CD14-positive monocyte (primary cell): ENCODE results near the gene RBM19. TPM values are rescaled to one million over a fixed set of nuclear protein-coding genes. Genes with fewer than 3 reads are reported as not detected.

Experiments
- DNase-seq, 3 donors: peaks; one replicate each; pipeline ENCODE4 v3.0.0-alpha.2; 2011 to 2022
- H2AFZ ChIP-seq: 2 replicates; pipeline ENCODE4 v1.6.0; 2012; ENCODE audit warnings: mild to moderate bottlenecking, low read depth, low read length, inconsistent platforms; ENCODE audit not compliant: insufficient read depth, poor library complexity, severe bottlenecking
- H3K27ac ChIP-seq, 2 donors: 1 replicate in 1 of 2; 2 replicates in 1 of 2; pipeline ENCODE4 v1.5.1; 2012 to 2013; ENCODE audit warnings: low read length in 2 of 2, control low read depth in 1 of 2, inconsistent platforms in 1 of 2, low read depth in 1 of 2, mild to moderate bottlenecking in 1 of 2
- H3K27me3 ChIP-seq, 2 donors: one replicate each; pipeline versions ENCODE4 v1.6.0 to v1.6.1; 2011 to 2013; ENCODE audit warnings: low read length in 2 of 2; ENCODE audit not compliant: control insufficient read depth in 2 of 2, insufficient read depth in 2 of 2
- H3K36me3 ChIP-seq, 2 donors: replicated peaks in 1 of 2; 1 replicate in 1 of 2; 2 replicates in 1 of 2; pipeline versions ENCODE4 v1.5.1 to v1.6.1; 2012 to 2013; ENCODE audit warnings: low read length in 2 of 2, control low read depth in 1 of 2, inconsistent platforms in 1 of 2, mild to moderate bottlenecking in 1 of 2; ENCODE audit not compliant: insufficient read depth in 2 of 2, control insufficient read depth in 1 of 2
- H3K4me1 ChIP-seq, 2 donors: 1 replicate in 1 of 2; 2 replicates in 1 of 2; pipeline versions ENCODE4 v1.5.1 to v1.6.1; 2012 to 2013; ENCODE audit warnings: low read length in 2 of 2, control low read depth in 1 of 2, inconsistent platforms in 1 of 2, mild to moderate bottlenecking in 1 of 2, moderate library complexity in 1 of 2; ENCODE audit not compliant: insufficient read depth in 2 of 2, control insufficient read depth in 1 of 2
- H3K4me2 ChIP-seq: replicated peaks from 2 replicates; pipeline ENCODE3; 2012; ENCODE audit warnings: low read length, moderate library complexity, mild to moderate bottlenecking; ENCODE audit not compliant: poor library complexity, severe bottlenecking; ENCODE audit errors: extremely low read depth
- H3K4me3 ChIP-seq, 3 experiments: fragments of 200-600 bp in 1 of 3; sonication (generic) in 1 of 3; replicated peaks in 1 of 3; 1 replicate in 2 of 3; 2 replicates in 1 of 3; pipeline ENCODE4 v1.5.1; 2011 to 2013; ENCODE audit warnings: low read length in 3 of 3, mild to moderate bottlenecking in 3 of 3, control low read depth in 2 of 3, low read depth in 2 of 3, inconsistent platforms in 1 of 3, moderate library complexity in 1 of 3
- H3K79me2 ChIP-seq: 2 replicates; pipeline ENCODE4 v1.6.0; 2012; ENCODE audit warnings: mild to moderate bottlenecking, control low read depth, inconsistent platforms, low read length, moderate library complexity; ENCODE audit not compliant: insufficient read depth
- H3K9ac ChIP-seq: 2 replicates; pipeline ENCODE4 v1.6.0; 2017; ENCODE audit warnings: low read length, mild to moderate bottlenecking; ENCODE audit not compliant: insufficient read depth, poor library complexity, severe bottlenecking
- H3K9me3 ChIP-seq, 2 donors: replicated peaks in 1 of 2; 1 replicate in 1 of 2; 2 replicates in 1 of 2; pipeline versions ENCODE4 v1.5.1 to v1.6.1; 2012 to 2013; ENCODE audit warnings: low read length in 2 of 2, control low read depth in 1 of 2; ENCODE audit not compliant: control insufficient read depth in 1 of 2, insufficient read depth in 1 of 2
- H4K20me1 ChIP-seq: 2 replicates; pipeline ENCODE4 v1.6.0; 2012; ENCODE audit warnings: mild to moderate bottlenecking, low read length, control low read depth, moderate library complexity; ENCODE audit not compliant: insufficient read depth
- H3K27ac Mint-ChIP-seq, 7 donors: one replicate each; pipeline ENCODE4 v1.8.0; 2020; ENCODE audit warnings: mild to moderate bottlenecking in 7 of 7, mixed read lengths in 7 of 7, moderate library complexity in 6 of 7, inconsistent platforms in 2 of 7
- H3K27me3 Mint-ChIP-seq, 3 donors: one replicate each; pipeline ENCODE4 v1.8.0; 2021 to 2022; ENCODE audit warnings: low read depth in 3 of 3, mild to moderate bottlenecking in 3 of 3, mixed read lengths in 3 of 3, moderate library complexity in 3 of 3, inconsistent platforms in 1 of 3
- H3K36me3 Mint-ChIP-seq, 2 donors: one replicate each; pipeline ENCODE4 v1.8.0; 2020; ENCODE audit warnings: mixed read lengths in 2 of 2, inconsistent platforms in 1 of 2, mild to moderate bottlenecking in 1 of 2
- H3K4me1 Mint-ChIP-seq: one replicate; pipeline ENCODE4 v1.8.0; 2020; ENCODE audit warnings: mild to moderate bottlenecking, mixed read lengths
- H3K4me3 Mint-ChIP-seq, 2 donors: one replicate each; pipeline ENCODE4 v1.8.0; 2020; ENCODE audit warnings: mild to moderate bottlenecking in 2 of 2, mixed read lengths in 2 of 2, moderate library complexity in 1 of 2
- H3K9me3 Mint-ChIP-seq, 7 donors: one replicate each; pipeline ENCODE4 v1.8.0; 2020 to 2022; ENCODE audit warnings: mixed read lengths in 7 of 7, mild to moderate bottlenecking in 6 of 7, moderate library complexity in 6 of 7, inconsistent platforms in 2 of 7
- WGBS: methylation state at CpG from one replicate; pipeline ENCODE4 v1.1.5; 2013; ENCODE audit warnings: missing lambda C conversion rate; ENCODE audit not compliant: insufficient coverage; 5-methylcytosine and 5-hydroxymethylcytosine counted together
- intact Hi-C, 2 donors: fragments of 100-400 bp; cut with micrococcal nuclease; formaldehyde crosslinking; loops; one replicate each; pipeline versions ENCODE4 v1.15.0 to v1.15.1; 2023
- polyA plus RNA-seq, 3 donors: library from polyadenylated mRNA; depleted of rRNA in 1 of 3; unstranded in 2 of 3; stranded (reverse) in 1 of 3; fragments of 300-500 nt in 2 of 3; fragments of >200 nt in 1 of 3; fragmentation: Illumina TruSeq in 2 of 3; gene quantifications; 1 replicate in 2 of 3; 2 replicates in 1 of 3; pipeline ENCODE4 v1.2.3, GENCODE V29; 2012 to 2021
- TF ChIP-seq, protein P1 (sequence below): fragments of 200-600 bp; IDR thresholded peaks from one replicate; pipeline ENCODE4 v1.8.0; 2022; ENCODE audit warnings: antibody characterized with exemption, mild to moderate bottlenecking

The RBM19 gene
- polyA plus RNA-seq, 3 donors: 2.1 to 30.4 (median 2.2) TPM

DNA sequence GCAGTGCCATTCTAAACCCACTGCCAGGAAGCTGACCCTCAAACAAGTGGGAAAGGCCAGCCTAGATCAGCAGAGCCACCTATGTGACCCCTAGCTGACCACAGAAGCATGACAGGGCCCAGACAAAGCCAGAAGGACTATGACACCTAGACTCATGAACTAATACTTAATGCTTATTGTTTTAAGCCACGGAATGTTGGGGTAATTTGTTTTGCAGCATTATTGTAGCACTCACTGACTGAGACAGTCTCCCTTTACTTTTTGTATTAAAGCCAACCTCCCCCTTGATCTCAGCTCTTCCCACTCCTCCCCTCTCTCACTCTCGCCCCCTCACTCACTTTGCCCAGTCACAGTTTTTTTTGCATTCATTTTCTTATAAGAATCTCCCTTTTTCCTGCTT, 186.4 kb downstream of the RBM19 start:
- H2AFZ ChIP-seq: no peak overlapping the region
- H3K27ac ChIP-seq: no peak overlapping the region
- Mint-ChIP-seq H3K4me3 (no peak overlapping the region), H3K27ac (no peak overlapping the region), H3K27me3 (peaks cover 6 to 18% (median 13%) of the 10 kb centered on the region in 3 donors), H3K36me3 (no peaks in the 10 kb centered on the region), H3K4me1 (no peaks in the 10 kb centered on the region), H3K9me3 (peaks cover 0 to 5% (median 2%) of the 10 kb centered on the region in 7 donors)
- H3K79me2 ChIP-seq: no peaks in the 10 kb centered on the region
- WGBS: 80% methylated on average over 1 of the region's 2 CpGs
- H3K4me1 ChIP-seq: no peaks in the 10 kb centered on the region
- no peak overlapping the region for H3K4me2 ChIP-seq
- H3K9me3 ChIP-seq: no peaks in the 10 kb centered on the region
- DNase-seq: no peak
- H4K20me1 ChIP-seq: no peaks in the 10 kb centered on the region
- H3K36me3 ChIP-seq: no peaks in the 10 kb centered on the region
- H3K4me3 ChIP-seq: no peak overlapping the region
- TF ChIP-seq, protein P1, sequence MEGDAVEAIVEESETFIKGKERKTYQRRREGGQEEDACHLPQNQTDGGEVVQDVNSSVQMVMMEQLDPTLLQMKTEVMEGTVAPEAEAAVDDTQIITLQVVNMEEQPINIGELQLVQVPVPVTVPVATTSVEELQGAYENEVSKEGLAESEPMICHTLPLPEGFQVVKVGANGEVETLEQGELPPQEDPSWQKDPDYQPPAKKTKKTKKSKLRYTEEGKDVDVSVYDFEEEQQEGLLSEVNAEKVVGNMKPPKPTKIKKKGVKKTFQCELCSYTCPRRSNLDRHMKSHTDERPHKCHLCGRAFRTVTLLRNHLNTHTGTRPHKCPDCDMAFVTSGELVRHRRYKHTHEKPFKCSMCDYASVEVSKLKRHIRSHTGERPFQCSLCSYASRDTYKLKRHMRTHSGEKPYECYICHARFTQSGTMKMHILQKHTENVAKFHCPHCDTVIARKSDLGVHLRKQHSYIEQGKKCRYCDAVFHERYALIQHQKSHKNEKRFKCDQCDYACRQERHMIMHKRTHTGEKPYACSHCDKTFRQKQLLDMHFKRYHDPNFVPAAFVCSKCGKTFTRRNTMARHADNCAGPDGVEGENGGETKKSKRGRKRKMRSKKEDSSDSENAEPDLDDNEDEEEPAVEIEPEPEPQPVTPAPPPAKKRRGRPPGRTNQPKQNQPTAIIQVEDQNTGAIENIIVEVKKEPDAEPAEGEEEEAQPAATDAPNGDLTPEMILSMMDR: no peak
- intact Hi-C loops: no loop called here
- no peak overlapping the region for H3K9ac ChIP-seq
- no peaks in the 10 kb centered on the region for H3K27me3 ChIP-seq

- Mint-ChIP-seq H3K36me3 (no peaks in the 10 kb centered on the region), H3K4me1 (no peaks in the 10 kb centered on the region), H3K27me3 (peaks cover 6 to 18% (median 13%) of the 10 kb centered on the region in 3 donors), H3K4me3 (no peak overlapping the region), H3K27ac (no peak overlapping the region), H3K9me3 (peaks cover 0 to 5% (median 2%) of the 10 kb centered on the region in 7 donors)
- H4K20me1 ChIP-seq: no peaks in the 10 kb centered on the region
- no peaks in the 10 kb centered on the region for H3K4me1 ChIP-seq
- no peaks in the 10 kb centered on the region for H3K79me2 ChIP-seq
- TF ChIP-seq, protein P1: no peak
- no peaks in the 10 kb centered on the region for H3K9me3 ChIP-seq
- H3K4me2 ChIP-seq: no peak overlapping the region
- intact Hi-C loops: no loop called here
- no peaks in the 10 kb centered on the region for H3K36me3 ChIP-seq
- H3K4me3 ChIP-seq: no peak overlapping the region
- no peak overlapping the region for H3K27ac ChIP-seq
- 57% methylated on average over 5 of the region's 12 CpGs for WGBS
- H3K27me3 ChIP-seq: no peaks in the 10 kb centered on the region
- no peak for DNase-seq
- H2AFZ ChIP-seq: no peak overlapping the region
- H3K9ac ChIP-seq: no peak overlapping the region
These were observed 187.5 kb downstream of the RBM19 start for GRCh38 chr12:113778432-113779132.
